GM20431 (cell line): ENCODE measurements around the gene FADS3.

Source experiments
- in situ Hi-C: fragments of 300-500 bp; cut with MseI, MboI; formaldehyde crosslinking; loops from one replicate; pipeline ENCODE4 v1.15.0; 2020; ENCODE audit warnings: low sequenced_read_pairs; ENCODE audit not compliant: unreplicated experiment

FADS3 gene

DNA sequence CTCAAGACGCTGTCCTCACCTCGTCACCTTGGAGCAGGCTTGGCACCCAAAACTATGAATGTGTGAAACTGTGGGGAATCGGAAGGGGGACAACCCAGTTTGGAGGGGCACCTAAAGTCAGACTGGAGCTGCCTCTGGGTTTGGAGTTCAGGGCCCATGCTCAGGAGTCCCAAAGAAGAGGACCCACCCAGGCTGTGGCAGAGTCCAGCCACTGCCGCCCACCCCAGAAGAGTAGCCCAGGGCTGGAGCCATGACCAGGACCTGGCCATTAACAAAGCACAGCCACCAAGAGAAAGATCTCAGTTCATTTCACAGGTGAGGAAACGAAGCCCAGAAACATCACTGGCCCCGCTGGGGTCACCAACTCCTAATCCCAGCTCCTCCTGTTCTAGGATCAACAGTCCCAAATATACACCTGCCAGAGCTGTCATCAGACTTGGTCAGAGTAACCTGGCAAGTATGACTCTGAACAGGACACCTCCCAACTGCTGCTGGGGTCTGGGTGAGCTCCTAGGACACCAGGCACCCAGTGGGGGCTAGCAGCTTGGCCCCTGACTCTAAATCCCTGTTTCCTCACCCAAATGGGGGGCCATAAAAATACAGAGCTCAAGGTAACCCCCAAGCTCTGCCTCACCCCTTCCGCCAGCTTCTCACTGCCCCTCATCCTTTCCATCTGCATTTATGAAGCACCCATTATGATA lies 23.3 kb upstream of the FADS3 start:
- in situ Hi-C loops: no loop called here

GRCh38 chr11:61913699-61914395 lies 22.5 kb upstream of the FADS3 start:
- in situ Hi-C loops: no loop called here

DNA sequence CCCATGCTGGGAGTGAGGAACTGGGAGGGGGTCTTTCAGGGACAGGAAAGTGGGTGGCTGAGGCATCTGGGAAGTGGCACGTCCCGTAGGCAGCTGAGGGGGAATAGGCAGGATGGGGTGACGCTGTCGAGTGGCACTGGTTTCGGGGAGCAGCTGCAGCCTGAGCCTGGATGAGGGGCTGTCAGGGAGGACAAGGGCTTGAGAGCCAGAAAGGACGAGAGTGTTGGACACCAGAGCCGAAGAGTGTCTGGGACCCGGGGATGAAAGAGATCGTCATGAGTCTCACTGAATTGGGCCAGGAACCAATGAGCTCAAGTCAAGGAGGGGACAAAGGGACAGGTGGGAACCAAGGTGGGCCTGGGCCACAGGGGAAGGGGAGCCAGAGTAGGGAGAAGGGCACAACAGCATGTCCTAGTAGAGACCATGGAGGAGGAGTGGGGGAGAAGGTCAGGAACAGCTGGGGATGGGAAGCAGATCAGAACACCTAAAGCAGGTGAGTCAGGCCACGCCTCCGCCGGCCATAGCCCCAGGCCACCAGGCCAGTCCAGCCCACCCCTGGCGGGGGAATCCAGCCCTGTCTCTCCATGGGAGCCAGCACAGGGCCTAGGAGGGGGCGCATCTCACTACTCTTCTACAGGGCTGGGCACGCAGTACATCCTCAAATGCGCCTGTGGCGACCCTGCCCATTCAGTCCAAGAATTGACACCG lies 21.8 kb upstream of the FADS3 start:
- in situ Hi-C loops: no loop called here

GRCh38 chr11:61912530-61912898 lies 21.2 kb upstream of the FADS3 start:
- in situ Hi-C loops: no loop called here

- in situ Hi-C loops: no loop called here
Measured at GRCh38 chr11:61911701-61912529, 20.6 kb upstream of the FADS3 start.

GRCh38 chr11:61911128-61911700 lies 19.9 kb upstream of the FADS3 start:
- in situ Hi-C loops: no loop called here

DNA sequence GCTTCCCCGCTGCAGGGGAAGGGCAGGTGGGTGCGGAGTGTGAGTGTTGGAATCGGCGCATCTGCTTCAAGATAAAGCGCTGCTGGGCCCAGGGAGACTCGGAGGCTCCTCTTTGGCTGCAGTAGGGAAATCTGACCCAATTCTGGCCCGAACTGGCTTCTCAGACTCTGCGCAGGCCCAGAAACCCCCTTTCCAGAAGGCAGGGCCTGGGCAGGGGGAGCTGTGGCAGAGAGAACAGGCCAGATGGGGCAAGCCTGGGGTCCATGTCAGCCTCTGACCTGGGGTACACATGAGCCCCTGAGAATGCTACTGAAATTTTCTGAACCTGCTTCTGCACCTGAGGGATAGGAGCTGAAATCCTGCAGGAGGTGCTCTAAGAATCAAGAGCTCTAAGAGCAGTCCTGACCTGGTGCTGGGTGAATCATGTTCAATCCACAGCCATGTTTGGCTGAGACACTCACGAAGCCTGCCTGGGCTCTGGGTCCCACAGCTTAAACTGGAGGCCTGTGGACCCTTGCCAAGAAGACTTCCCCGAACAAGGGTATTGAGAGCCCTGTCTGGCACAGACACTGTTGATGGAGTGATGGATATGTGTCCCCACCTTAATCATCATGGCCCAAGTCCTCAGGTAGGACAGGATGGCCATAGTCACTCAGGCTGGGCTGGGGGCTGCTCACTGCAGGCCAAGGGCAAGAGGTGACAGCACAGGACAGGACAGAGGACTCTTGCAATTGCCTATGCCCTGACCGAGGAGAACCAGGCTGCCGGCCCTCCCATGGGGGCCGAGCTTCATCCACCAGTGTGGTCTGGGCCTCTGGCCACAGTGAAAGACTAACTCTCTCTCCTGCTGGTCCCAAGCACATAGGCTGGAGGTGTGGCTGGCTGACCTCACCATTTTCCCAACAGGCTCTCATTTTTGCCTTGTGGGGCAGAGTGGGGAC lies 19.1 kb upstream of the FADS3 start:
- in situ Hi-C loops: no loop called here

DNA sequence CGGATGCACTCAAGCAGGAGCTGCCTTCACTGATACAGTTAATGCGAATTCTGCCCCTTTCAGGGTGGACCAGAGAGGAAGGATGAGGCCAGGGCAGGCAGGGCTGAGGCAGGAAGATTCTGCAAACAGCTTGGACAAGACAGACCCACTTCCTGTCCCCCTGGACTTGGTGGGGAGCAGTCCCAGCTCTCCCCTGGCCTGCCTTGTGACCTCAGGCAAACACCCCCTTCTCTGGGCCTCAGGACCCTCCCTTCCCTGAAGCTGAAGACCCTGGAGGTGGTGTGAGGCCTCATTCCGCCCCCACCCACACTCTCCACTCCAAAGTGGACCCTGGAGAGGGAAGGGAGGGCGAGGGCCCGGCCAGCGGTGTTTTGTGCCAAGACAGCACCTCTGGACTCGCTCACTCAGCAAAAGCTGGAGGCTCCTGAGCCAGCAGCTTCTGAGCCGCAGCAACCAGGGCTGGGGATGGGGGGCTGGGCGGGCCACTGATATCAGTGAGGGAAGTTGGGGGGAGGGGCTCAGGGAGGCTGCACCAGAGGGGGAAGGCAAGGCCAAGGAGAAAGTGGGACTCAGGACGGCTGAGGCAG lies 17.5 kb upstream of the FADS3 start:
- in situ Hi-C loops: no loop called here

GRCh38 chr11:61907871-61908729 lies 16.8 kb upstream of the FADS3 start:
- in situ Hi-C loops: no loop called here

DNA sequence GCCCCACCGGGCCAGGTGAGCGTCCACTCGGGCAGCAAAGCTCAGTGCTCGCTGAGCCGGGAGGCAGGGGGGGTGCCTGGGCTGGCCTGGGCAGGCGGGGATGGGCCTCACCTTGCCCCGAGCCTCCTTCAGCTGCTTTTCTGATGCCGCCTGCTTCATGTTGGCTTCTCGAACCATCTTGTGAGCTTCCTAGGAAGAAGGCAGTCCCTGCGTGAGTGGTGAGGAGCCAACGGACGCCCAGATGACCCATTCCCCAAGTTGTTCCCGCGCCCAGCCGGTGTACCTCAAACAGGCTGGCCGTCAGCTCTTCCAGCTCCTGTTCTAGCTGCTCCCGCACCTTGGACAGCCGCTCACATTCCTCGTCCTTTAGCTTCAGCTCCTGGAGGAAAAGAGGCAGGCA lies 15.9 kb upstream of the FADS3 start:
- in situ Hi-C loops: no loop called here

DNA sequence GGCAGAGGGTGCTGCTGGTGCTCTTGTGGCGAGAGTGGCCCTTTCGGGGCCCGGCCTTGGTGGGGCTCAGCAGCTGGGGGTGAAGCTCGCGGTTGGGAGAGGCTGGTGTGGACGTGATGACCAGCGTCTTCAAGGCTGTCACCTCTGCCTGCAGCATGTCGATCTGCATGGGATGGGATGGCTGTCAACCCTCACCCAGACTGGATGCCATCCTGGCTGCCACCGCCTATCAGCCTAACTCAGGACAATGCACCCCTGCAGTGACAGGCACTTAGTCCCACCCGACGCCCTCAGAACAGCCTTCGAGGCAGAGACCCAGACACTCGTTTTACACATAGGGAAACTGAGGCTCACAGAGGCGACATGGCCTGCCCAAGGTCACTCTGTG lies 15.2 kb upstream of the FADS3 start:
- in situ Hi-C loops: no loop called here

DNA sequence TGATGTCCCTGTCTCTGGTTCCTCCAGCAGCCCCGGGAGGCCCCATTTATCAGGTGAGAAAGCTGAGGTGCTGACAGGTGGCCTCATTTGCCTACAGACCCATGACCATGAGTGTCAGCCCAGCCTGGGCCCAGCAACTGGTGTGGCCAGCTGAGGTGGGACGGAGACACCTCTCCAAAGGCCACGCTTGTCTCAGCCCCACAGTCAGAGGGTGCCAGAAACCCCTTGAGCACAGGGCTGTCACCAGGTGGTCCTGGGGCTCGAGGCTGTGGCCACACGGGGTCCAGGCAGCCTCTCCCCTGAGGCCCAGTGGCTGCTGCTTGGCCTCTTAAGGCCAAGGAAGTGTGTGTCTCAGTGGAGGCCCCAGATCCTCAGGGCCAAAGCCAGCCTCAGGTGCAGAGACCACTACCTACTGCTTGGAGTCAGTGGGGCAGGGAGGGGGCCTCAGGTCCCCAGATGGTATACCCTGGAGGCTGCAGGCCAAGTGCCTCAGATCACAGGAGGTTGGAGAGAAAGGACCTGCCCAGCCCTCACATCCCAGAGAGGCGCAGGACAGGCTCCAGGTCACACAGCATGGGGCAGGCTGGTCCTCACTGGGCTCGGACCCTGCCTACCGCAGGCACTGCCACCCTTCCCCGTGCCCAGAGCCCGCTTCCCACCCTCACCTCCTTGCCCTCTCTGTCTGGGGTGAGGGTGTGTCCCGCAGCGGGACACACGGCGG lies 14.6 kb upstream of the FADS3 start:
- in situ Hi-C loops: no loop called here

DNA sequence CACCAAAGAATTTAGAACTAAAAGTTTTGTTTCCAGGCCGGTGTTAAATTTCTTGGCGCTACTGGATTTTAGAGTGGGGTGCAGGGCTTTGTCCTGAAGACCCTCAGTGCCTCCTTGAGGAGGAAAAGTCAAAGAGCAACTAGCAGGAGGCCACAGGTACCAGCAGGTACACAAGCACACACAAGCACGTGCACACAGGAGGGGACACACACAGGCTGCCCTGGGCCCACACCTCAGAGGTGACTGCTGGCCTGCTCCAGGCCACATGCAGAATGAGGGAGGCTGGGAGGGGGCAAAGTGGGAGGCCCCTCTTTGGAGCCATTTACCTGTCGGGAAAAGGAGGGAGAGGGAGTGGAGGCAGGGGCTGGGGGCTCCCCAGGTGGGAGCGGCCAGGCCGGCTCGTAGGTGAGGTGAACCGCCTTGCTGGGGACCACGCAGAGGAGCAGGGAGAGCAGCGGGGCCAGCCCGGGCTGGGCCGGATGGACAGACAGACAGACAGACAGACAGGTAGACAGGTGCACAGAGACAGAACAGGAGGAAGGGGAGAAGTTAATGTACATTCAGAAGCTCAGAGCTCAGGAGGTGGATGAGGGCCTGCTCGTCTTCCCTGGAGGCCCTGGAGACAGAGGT lies 13.8 kb upstream of the FADS3 start:
- in situ Hi-C loops: no loop called here

GRCh38 chr11:61904539-61905048 lies 13.2 kb upstream of the FADS3 start:
- in situ Hi-C loops: no loop called here

DNA sequence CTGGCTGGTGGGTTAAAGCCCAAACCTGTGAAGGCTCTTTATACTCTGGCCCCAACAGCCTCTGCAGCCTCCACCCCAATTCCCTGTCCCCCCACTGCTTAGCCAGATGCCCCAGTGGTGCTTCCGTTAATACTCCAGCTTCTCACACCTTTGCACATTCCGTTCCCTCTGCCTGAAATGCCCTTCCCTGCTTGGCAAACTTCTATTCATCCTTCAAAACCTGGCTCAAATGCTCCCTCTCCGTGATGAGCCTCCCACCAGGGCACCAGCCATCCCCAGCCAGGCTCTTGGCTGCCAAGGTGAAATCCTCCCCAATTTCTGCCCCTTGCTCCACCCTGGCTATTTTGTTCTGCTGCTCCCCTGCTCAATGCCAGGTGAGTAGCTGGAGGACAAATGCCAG lies 12.5 kb upstream of the FADS3 start:
- in situ Hi-C loops: no loop called here

GRCh38 chr11:61902313-61902712 lies 11.0 kb upstream of the FADS3 start:
- in situ Hi-C loops: no loop called here

DNA sequence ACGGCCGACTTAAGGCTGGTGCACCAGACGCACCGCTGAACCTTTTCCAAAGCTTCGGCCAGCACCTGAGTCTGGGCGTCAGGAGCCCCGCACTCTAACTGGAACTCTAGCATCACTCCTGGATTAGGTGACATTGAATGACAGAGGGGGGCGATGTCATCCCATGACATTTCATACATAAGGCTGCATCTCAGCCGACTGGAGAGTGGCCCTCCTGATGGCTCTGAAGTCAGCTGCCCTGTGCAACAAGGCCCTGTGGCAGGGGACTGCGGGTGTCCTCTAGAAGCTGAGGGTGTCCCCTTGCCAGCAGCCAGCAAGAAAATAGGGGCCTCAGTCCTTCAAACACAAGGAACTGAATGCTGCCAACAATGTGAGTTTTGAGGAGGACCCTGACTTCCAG lies 10.1 kb upstream of the FADS3 start:
- in situ Hi-C loops: no loop called here
